ENCODE data around the gene PLCG2.
A peak's percentile ranks its signal among the peaks of the same experiment; 100 is the strongest.
"Not testable (repeated sequence)": the region's sequence is repeated elsewhere in the genome, so short reads cannot be mapped to it uniquely, and the experiment has no call there.

PLCG2 gene

GRCh38 chr16:81792828-81793227 lies 13.7 kb downstream of the PLCG2 start:
- no peak for DNase-seq

GRCh38 chr16:81795193-81795592 lies 16.1 kb downstream of the PLCG2 start:
- DNase-seq = no peak

GRCh38 chr16:81796035-81796434 lies 16.9 kb downstream of the PLCG2 start:
- DNase-seq = no peak

DNA sequence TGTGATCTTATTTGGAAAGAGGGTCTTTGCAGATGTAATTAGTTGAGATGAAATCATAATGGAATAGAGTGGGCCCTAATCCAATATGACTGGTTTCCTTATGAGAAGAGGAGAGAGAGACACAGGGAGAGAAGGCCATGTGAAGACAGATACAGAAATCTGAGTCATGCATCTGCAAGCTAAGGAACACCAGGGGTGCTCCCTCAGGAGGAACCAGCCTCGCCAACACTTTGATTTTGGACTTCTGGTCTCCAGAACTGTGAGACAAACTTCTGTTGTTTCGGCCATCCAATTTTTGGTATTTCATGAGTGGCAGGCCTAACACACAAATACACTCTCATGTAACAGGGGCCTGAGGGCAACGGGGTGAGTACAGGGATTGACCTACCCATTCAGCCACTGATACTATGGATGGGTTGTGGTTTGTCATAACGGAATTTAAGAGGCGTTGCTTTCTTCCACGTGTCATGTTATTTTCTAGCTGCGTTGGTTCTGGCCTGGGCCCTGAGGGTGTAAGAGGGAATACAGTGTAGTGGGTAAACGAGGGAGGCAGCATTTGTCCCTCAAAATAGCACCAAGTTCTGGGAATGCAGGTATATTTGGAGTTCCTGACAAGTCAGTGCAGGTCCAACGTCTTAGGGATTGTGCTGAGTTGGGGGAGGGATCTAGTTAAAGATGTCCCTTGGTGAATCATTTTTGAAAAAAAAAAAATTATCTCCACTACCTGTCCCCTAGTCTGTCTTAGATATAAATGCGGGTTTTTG lies 17.7 kb downstream of the PLCG2 start:
- DNase-seq = no peak

DNA sequence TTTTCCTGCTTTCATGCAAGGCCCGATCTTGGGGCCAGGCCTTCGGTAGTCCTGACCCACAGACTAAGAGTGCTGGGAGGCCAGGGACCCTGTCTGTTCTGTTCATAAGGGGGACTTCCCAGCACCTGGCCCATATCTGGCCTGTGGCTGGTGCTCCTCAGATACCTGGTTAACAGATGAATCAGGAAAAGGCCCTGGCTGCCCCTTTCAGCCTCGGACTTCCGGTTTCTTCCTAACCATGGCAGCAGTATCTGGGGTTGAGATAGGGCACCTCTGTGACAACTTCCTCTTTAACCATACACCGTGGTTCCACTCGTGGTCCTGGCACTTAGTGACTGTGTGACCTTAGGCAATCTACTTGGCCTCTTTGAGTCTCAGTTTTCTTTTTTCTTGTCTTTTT lies 18.4 kb downstream of the PLCG2 start:
- DNase-seq = no peak

DNA sequence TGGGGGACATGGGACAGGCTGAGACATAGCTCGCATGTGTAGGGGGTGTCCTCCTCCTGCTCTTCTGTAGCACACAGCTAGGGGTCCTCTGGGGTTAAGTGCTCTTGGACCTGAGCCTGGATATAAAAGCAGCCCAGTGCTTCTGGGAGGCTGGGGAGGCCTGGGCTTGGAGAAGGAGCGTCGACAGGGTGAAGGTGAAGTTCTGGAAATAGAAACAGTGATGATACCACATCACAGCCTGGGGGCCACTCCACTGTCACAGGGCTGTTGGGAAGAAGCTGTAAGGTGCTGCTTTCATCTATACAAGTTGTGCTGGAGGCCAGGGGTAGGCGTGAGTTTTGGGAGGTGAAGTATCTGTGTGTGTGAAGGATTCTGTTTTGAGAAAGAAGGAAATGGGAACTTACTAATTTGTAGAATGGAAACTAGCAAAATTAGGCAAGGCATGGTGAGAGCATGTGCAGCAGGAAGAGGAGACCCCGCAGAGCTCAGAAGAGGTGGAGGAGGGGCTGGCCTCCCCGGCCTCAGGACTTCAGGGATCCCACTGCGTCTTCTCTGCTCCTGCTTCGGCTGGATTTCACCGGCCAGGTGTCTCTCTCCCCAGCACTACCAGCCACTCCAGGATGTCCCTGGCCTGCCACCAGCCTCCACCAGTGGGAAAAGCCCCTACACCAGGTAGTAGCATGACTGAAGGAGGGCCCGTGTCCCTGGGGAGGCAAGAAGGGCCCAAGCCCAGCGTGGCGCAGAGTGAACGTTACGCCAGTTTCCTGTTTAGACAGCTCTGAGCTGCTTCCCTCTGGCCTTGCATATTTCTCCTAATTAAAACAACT lies 19.4 kb downstream of the PLCG2 start:
- DNase-seq = peak; percentile 44

DNA sequence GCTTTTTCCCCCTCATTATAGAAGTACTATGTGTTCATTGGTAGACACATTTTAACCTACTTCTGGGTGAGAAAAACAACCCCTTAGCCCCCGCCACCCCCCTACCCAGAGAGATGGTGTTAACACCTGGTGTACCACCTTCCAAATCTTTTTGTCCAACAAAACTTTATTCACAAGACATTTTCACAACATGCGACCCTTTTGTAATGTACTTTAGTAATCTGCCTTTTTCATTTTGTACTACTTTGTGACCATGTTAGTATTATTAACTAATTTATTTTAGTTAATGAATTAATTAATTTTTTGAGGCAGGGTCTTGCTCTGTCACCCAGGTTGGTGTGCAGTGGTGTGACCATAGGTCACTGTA lies 20.0 kb downstream of the PLCG2 start:
- DNase-seq = no peak

GRCh38 chr16:81801724-81802123 lies 22.6 kb downstream of the PLCG2 start:
- not testable (repeated sequence) for DNase-seq

- DNase-seq = no peak
Measured at GRCh38 chr16:81803332-81803731, 24.2 kb downstream of the PLCG2 start.

- DNase-seq = no peak
Measured at GRCh38 chr16:81804134-81804610, 25.1 kb downstream of the PLCG2 start.

DNA sequence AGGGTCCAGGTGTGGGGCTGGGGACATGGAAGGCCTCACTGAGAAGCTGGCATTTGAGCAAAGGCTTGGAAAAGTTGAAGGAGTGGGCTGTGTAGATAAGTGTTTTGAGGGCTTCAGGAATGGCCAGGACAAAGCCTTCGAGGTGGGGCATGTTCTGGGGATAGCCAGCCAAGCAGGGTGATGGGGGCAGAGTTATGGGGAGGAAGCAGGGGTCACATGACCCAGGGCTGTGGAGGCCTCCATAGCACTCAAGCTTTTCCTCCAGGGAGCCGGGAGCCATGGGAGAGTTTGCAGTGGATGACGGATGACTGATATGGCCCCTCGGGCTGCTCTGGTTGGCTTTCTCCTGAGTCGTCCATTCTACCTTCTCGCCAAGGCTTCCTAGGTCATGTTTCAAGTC lies 27.6 kb downstream of the PLCG2 start:
- no peak for DNase-seq

- no peak for DNase-seq
Measured at GRCh38 chr16:81807767-81808358, 28.8 kb downstream of the PLCG2 start.

- DNase-seq = no peak
Measured at GRCh38 chr16:81808933-81809480, 29.9 kb downstream of the PLCG2 start.

GRCh38 chr16:81809567-81809966 lies 30.5 kb downstream of the PLCG2 start:
- DNase-seq = no peak

- no peak for DNase-seq
Measured at GRCh38 chr16:81810361-81810760, 31.3 kb downstream of the PLCG2 start.

DNA sequence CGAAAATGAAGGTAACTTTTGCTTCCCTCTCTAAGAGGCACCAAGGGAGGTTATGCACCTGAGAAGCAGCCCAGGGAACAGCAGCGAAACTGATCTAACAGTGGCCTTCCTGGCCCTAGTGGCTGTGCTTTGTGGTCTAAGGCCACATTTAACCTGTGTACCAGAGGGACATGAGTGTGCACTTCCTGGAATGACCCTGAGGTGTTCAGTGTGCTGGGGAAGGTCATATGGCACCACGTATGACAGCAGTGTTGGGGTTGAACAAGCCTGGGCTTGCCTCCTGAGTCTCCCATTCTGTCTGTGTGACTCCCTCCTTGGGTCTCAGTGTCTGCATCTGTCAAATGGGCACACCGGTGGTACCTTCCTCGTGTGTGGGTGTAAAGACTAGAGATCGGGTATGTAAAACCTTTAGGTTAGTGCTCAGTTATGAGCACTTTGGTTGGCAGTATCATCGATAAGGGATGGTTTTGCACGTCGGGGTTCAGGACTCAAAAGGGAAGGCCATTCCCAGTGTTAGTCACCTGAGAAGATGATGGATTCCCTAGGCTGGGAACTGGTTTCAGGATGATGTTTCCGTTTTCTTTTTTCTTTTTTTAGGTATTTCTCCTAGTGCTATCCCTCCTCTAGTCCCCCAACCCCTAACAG lies 31.9 kb downstream of the PLCG2 start:
- DNase-seq = no peak

- no peak for DNase-seq
Measured at GRCh38 chr16:81813648-81814047, 34.6 kb downstream of the PLCG2 start.

DNA sequence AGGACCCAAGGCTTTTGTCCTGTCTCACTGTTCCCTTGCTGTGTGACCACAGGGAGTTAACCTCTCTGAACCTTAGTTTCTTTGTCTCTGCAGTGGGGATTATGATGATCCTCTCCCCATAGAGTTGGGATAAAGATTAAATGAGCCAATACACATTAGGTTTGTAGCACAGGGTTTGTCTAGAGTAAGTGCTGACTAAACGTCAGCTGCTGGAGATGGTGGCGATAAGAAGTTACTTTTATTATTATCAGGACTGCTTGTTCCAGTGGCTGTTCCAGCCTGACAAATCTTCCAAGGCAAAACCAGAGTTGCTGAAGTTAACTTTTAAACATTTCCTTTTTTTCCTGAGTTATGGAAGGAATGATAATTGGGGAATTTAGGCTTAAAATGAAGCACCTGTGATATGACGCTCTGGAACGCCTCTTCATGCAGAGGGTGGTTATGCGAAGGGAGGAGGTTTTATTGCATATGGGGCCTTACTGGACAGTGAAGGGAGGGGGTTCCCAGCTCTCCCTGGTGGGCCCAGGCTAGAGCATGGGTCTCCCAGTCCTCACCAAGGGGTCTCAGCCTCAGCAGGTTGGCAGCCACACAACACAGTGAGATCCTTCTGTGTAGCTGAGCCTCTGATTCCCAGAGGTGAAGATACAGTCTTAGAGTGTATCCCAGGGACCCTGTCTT lies 35.8 kb downstream of the PLCG2 start:
- DNase-seq = no peak

- no peak for DNase-seq
Measured at GRCh38 chr16:81815429-81815766, 36.3 kb downstream of the PLCG2 start.

GRCh38 chr16:81816351-81816750 lies 37.3 kb downstream of the PLCG2 start:
- no peak for DNase-seq

GRCh38 chr16:81816793-81817210 lies 37.7 kb downstream of the PLCG2 start:
- no peak for DNase-seq

GRCh38 chr16:81817296-81817695 lies 38.2 kb downstream of the PLCG2 start:
- DNase-seq = no peak
